Activated CD4-positive, alpha-beta T cell treated with anti-CD3 and anti-CD28 coated beads for 48 hours (primary cell): Measurements from ENCODE around the gene FZR1.

Source experiments
- DNase-seq: peaks from one replicate; pipeline ENCODE4 v3.0.0-alpha.2; 2020

The FZR1 gene

GRCh38 chr19:3505598-3506383, at the start of gene FZR1:
Gene FZR1, plus strand, starts transcription at chr19:3506311. Its CDS starts 16,679 bp downstream, at chr19:3522990.
- DNase-seq = peak; percentile 100

DNA sequence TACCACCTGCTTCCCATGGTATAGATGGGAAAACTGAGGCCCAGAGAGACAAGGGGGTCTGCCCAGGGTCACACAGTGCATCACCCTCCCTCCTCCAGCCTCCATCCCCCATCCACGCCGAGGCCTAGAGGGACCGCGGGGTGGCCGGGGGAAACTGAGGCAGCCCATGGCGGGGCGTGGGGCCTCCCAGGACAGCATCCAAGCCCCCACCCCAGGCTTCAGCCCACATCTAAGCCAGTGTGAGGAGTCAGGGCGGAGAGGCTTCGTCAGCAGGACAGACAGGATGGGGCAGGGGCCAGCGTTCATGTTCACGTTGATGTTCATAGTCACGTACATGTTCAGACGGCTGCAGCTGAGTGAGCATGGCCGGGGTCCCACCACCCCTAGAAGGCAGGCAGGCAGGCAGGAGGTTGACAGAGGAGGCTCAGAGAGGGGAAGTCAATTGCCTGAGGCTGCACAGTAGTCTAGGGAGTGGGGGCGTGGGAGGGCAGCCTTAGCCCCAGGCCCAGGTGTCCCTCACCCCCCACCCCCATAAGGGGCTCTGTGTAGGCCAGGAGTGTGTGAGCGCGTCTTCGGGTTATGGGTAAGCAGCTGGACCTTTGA, 49.1 kb upstream of the FZR1 start:
- no peak for DNase-seq

DNA sequence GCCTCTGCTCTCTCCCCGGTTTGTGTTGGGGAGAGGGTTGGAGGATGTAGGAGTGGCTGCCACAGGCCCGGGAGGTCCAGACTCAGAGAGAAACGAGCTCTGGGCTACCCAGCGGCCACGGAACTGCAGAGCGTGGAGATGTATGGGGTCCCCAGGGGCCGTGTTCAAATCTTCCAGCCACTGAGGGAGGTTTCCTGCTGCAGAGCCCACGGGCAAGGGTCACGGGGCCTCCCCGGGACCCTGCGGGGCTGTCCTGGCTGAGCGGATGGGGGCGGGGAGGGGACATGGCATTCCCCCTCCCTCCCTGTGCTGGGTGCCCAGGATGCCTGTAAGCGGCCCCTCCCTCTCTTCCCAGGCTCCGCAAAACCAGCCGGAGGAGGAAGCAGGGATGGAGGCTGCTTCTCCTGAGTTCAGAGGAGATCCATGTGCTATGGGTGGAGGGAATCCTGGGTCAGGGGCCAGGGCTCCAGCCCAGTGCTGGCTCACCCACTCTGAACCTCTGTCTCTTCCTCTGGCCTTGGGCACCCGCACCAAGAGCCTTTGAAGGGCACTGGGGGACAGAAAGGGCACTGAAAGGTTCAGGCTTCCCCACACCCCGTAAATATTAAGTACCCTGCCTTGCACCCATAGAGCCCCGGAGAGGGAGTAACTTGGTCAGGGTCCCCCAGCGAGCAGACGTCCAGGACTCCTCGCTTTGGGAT, 48.4 kb upstream of the FZR1 start:
- DNase-seq = no peak

GRCh38 chr19:3458229-3459088, 47.7 kb upstream of the FZR1 start:
- DNase-seq = no peak

GRCh38 chr19:3459089-3459881, 46.8 kb upstream of the FZR1 start:
- DNase-seq = no peak

DNA sequence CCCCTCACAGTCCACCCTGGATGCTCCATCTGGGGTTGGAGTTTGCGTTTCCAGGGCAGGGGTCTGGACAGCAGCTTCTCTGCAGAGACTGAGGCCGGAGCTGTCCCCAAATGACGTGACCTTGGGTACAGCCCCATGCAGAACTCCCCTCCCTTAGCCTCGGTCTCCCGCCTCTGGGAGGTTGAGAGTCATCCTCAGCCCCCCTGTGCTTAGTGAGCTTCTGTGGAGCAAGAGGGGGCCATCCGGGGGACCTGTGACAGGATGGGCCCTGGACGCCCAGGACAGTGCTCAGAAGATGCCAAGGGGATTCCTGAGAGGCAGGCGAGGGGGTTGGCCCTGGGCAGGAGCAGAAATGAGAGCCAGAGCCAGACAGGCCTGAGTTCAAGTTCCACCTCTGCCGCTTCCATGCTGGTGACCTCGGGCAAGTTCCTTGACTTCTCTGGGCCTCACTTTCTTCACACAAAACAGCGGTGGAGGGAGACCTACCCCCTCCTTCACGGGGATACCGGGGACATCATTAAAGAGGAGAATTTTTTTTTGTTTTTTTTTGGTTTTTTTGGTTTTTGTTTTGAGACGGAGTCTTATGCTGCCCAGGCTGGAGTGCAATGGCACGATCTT, 46.0 kb upstream of the FZR1 start:
- no peak for DNase-seq

DNA sequence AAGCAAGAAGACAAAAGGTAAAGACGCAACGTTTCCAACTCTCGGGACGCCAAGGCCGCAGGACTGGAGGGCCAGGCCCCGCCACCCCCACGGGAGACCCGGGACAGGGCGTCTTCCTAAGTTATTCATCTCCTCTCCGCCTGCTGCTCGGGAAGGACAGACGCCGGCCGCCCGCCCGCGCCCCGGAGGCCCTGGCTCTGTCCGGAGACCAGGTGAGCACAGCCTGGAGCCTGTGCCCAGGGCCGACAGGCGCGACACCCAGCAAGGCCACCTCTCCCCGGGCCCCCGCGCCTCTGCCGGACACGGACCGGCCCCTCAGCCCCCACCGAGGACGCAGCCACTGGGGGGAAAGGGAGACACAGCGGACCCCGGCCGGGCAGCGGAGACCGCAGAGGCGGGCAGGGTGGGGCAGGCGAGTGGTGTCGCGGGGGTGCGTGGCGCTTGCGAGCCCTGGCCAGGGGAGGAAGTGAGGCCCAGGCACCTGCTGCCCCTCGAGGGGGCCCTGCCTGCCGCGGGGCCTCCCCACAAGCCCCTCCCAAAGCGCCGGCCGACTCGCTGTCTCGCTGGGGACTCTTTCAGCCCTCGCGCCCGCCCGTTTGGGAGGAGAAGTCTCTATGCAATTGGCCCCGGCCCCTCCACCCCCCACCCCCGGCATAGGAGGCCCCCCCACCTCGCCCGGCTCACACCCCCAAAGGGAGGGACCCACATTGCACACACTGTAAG, 43.0 kb upstream of the FZR1 start:
- DNase-seq = no peak

DNA sequence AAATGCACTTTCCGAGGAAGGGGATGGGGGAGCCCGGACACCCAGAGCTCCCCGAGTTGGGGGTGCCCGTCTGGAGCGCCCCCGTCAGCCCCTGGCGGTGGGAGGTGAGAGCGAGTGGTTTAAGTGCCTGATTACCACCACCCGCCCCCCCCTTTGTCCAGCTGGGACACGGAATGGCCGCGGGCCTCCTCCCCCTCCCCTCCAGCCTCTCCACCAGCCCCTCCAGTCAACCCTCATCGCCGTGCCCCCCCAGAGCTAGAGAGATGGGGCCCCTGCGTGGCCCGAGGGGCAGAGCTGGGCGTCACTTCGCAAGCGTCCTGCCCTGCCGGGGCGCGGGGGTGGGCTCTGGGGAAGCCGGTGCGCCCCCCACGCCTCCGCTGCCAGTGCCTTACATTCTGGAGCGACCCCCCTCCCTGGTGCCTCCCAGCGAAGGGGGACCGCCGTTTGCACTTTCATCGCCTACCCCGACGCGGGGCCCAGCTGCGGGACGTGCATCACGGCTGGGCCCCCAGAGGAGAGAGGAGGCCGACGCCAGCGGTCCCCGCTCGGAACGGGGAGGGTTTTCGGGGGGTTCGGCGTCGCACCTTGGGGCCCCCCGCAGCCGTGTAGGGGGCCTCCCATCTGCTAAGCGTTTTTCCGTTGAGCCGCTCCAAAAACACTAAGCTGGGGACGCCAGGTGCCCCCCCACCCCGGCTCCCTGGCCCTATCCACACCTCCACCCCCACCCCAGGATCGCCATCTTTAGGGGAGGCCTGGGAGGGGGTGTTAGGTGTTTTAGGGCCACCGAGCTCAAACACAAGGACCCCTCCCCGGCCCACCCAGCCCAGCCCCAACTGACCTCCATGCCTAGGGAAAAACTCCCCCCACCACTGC, 42.2 kb upstream of the FZR1 start:
- DNase-seq = no peak

DNA sequence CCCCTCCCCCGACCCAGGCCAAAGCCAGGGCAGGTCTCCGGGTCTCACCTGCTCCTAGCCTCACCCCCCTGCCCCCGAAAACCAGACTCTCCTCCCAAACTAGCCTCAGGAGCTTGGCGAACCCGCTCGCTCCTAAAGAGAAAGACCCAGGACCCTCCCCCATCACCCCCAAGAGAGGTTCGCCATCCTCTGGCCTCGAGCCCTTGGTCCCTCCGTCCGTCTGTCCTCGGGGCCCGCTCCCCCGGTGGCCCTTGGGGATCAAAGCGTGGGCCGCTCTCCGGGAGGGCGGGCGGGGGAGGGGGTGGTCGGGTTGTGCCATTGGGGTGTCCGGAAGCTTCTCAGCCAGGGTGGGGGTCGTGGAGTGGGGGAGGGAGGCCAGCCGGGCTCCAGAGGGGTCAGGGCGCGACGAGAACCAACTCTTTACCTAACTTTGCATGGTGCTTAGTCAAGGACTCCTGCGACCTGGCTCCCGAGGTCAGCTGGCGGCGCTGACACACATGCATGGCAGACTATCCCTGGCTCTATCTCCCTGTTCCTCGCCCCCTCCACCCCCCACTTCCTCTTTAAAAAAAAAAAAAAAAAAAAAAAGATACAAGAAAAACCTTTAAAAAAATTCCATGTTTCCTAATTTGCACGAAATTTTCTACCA, 41.4 kb upstream of the FZR1 start:
- DNase-seq = no peak

- no peak for DNase-seq
Observed at GRCh38 chr19:3465552-3465951, 40.6 kb upstream of the FZR1 start.

DNA sequence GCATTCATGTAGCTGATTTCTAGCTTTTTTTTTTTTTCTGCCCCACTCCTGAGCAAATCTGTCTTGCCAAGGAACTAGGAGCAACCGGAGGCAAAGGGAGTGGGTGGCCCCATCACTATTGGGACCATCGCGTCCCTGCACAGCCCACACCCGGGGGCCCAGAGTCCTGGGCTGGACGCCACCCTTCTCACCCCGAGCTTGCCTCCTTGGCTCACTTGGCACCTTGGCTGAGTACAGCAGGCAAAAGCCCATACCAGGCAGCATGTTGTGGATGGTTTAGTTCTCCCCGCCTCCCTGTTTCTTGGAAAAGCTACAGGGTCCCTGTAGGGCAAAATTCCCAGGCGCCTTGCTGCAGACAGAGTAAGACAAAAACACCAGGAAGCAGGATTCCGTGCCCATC, 39.5 kb upstream of the FZR1 start:
- no peak for DNase-seq

DNA sequence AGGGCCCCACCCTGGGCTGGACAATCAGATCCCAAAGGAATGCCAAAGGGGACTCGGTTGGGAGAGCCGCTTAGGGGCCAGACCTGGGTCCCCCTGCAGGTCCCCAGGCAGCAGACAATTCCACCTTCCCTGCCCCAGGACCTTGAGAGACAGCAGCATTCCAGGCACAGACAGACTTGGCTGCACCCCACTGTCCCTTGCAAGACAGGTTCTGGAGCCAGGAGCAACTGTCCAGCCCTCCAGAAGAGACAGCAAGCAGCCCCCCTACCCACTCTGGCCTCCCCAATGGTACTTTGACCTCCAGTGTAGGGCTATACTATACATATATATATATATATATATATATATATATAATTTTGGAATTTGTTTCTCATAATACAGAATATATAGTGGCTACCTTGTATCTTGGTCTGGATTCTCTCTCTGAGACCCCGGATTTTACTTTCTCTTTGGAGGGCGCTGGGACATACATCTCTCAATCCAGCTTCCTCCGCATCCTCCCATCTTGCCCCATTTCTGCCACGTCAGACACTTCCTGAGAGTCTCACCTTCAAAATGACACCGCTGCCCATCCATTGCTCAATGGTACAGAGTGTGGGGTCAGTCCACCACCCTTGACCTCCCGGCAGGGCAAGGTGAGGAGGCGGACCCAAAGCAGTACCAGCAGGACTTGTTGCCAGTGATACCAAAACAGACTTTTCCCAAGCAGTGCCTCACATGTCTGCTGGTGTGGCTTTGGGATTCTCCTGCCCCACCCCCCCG, 38.5 kb upstream of the FZR1 start:
- no peak for DNase-seq

GRCh38 chr19:3468211-3468610, 37.9 kb upstream of the FZR1 start:
- no peak for DNase-seq

GRCh38 chr19:3469638-3470499, 36.2 kb upstream of the FZR1 start:
- no peak for DNase-seq

DNA sequence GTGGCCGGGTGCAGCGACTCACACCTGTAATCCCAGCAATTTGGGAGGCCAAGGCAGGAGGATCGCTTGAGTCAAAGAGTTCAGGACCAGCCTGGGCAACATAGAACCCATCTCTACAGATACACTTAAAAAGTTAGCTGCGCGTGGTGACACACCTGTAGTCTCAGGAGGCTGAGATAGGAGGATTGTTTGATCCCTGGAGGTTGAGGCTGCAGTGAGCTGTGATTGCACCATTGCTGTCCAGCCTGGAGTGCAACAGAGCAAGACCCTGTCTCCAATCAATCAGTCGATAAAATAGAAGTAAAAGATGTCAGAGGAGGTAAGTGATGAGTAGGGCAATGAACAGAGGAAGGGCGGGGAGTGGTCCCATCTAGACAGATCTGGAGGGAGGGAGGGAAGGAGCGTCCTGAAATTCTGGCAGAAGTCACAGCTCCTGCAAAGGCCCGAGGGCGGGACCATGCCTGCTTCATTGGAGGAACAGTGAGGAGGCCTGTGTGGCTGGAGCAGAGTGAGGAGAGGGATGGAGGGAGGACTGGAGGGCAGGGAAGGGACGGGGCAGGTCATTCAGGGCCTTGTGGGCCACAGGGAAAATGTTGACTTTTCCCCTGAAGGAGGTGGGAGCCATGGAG, 35.5 kb upstream of the FZR1 start:
- no peak for DNase-seq

GRCh38 chr19:3471954-3472655, 34.0 kb upstream of the FZR1 start:
- peak; percentile 58 for DNase-seq

DNA sequence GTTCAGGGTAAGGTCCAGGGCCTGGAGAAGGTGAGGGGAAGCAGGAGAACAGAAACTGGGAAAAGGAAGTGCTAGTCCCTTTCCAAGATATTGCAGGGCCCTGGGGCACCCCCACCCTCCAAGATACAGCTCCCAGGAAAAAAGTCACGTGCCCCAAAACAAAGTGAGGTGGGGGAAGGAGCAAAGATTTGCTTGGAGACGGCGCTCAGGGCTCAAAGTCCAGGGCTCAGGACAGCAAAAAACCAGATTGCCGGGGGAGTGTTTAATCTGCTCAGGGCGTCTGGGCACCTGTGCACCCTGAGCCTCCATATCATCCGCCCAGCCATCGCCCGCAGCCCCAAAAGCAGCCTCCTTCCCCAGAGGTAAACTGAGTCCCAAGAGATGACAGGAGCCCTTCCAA, 32.1 kb upstream of the FZR1 start:
- DNase-seq = no peak
